Osteoblast (primary cell): ENCODE results near the gene NELFB. TPM values are rescaled to one million over a fixed set of nuclear protein-coding genes. Genes with fewer than 3 reads are reported as not detected.

ENCODE experiments used
- DNase-seq: peaks from one replicate; pipeline ENCODE4 v3.0.0; 2011; ENCODE audit warnings: low spot score, mixed read lengths; ENCODE audit not compliant: insufficient read length; ENCODE audit errors: missing footprints
- H2AFZ ChIP-seq: 2 replicates; pipeline ENCODE4 v1.6.0; 2011; ENCODE audit warnings: mild to moderate bottlenecking, low read length
- H3K27ac ChIP-seq: 2 replicates; pipeline ENCODE4 v1.5.1; 2011; ENCODE audit warnings: mild to moderate bottlenecking, low read depth, low read length, moderate library complexity
- H3K27me3 ChIP-seq: 2 replicates; pipeline ENCODE4 v1.6.0; 2012; ENCODE audit warnings: mild to moderate bottlenecking, control low read depth, inconsistent platforms, low read length, moderate library complexity; ENCODE audit not compliant: insufficient read depth
- H3K36me3 ChIP-seq: 2 replicates; pipeline ENCODE4 v1.5.1; 2011; ENCODE audit warnings: mild to moderate bottlenecking, low read length, control low read depth, moderate library complexity; ENCODE audit not compliant: insufficient read depth
- H3K4me1 ChIP-seq: 2 replicates; pipeline ENCODE4 v1.5.1; 2011; ENCODE audit warnings: mild to moderate bottlenecking, low read length, control low read depth, moderate library complexity; ENCODE audit not compliant: insufficient read depth
- H3K4me2 ChIP-seq: 2 replicates; pipeline ENCODE4 v1.6.0; 2011; ENCODE audit warnings: mild to moderate bottlenecking, low read length; ENCODE audit not compliant: insufficient read depth
- H3K4me3 ChIP-seq: fragments of 200-600 bp; sonication (generic); 3 replicates; pipeline ENCODE4 v1.5.1; 2012; ENCODE audit warnings: mild to moderate bottlenecking, low read length, inconsistent platforms; ENCODE audit not compliant: insufficient read depth
- H3K79me2 ChIP-seq: 2 replicates; pipeline ENCODE4 v1.6.0; 2012; ENCODE audit warnings: mild to moderate bottlenecking, low read length, control low read depth, inconsistent platforms; ENCODE audit not compliant: insufficient read depth
- H3K9me3 ChIP-seq: 2 replicates; pipeline ENCODE4 v1.5.1; 2011; ENCODE audit warnings: low read depth, low read length, control low read depth
- H4K20me1 ChIP-seq: 2 replicates; pipeline ENCODE4 v1.6.0; 2012; ENCODE audit warnings: mild to moderate bottlenecking, low read length, control low read depth; ENCODE audit not compliant: insufficient read depth
- CTCF ChIP-seq: IDR thresholded peaks from 2 replicates; pipeline ENCODE4 v1.5.1; 2011; ENCODE audit warnings: mild to moderate bottlenecking, low read depth, low read length, moderate library complexity; ENCODE audit errors: extremely low read depth
- total RNA-seq: library from RNA; depleted of rRNA; stranded (reverse); fragments of >200 nt; gene quantifications from 2 replicates; pipeline ENCODE4 v1.2.3, GENCODE V29; 2012

Gene NELFB
- total RNA-seq, 1 donor, result 47.4 TPM

DNA sequence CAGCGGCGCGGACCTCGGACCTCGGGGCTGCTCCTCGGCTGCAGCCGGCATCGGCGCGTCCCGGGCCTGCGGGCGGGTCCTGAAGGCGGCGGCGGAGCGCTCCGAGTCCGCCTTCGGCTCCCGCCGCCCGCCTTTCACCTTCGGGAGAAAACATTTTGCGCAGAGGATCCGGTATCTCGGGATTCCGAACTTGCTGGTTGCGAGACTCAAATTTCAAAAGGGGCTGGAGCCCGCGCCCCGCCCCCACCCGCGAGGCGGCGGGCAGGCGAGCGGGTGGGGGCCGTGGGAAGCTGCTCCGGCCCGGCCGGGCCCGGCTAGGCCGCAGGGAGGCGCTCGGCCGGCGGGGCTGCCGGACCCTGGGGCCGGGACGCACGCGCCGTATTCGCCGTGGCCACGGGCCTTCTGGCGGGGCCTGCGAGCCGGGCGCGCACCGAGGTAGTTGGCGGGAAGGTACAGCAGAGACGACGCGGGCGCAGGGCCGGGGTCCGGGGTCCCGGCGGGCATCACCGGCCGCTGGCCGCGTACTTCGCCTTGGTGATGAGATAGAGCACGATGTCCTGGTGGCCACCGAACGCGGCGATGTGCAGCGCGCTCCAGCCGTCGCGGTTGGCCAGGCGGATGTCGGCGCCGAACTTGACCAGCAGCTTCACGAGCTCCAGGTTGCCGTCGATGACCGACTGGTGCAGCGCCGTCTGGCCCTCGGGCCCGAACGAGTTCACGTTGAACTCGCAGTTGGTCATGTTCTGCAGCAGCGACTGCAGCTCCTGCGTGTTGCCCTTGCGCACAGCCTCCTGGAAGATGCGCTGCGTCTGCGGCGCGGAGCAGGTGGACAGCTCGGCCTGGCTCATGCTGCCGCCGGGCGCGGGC lies 46.2 kb downstream of the NELFB start:
- DNase-seq, result no peak
- TF ChIP-seq CTCF, result peak; percentile 5
- peak overlapping the region; percentile 41 for H3K4me3 ChIP-seq
- H3K4me1 ChIP-seq, result peaks cover 8% of the 10 kb centered on the region
- H3K4me2 ChIP-seq, result peak overlapping the region; percentile 56
- H3K79me2 ChIP-seq, result no peaks in the 10 kb centered on the region
- H3K27ac ChIP-seq, result no peak overlapping the region
- H2AFZ ChIP-seq, result peak overlapping the region; percentile 47
- peaks cover 38% of the 10 kb centered on the region for H3K27me3 ChIP-seq
- no peaks in the 10 kb centered on the region for H3K36me3 ChIP-seq
- H3K9me3 ChIP-seq, result no peaks in the 10 kb centered on the region
- H4K20me1 ChIP-seq, result no peaks in the 10 kb centered on the region

DNA sequence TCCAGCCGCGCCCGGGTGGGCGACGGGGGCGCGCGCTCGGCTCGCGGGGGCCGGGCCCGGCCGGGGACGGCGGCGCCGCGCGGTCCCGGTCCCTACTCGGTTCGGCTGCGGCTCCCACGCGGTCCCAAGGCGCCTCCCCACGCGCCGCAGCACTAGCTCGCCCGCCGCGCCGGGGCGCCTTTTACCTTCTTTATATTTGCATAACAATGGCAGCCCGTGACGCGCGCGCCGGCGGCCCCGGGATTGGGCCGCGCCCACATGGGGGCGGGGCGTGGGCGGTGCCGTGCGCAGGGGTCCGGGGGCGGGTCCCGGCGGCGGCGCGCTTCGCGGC lies 47.0 kb downstream of the NELFB start, which contains the start of gene NRARP:
TSS of gene NRARP (minus strand) at position 154 of the 331 bp plus-strand sequence. CDS start 343 bp downstream, outside the sequence.
- Histone ChIP-seq H2AFZ (peak within 1 kb of the TSS; percentile 47), H3K36me3 (no peaks in the 10 kb centered on the region), H3K9me3 (no peaks in the 10 kb centered on the region), H3K4me1 (peaks cover 4% of the 10 kb centered on the region), H3K79me2 (no peaks in the 10 kb centered on the region), H4K20me1 (no peaks in the 10 kb centered on the region), H3K27me3 (peaks cover 33% of the 10 kb centered on the region), H3K4me2 (peak within 1 kb of the TSS; percentile 56), H3K4me3 (peak within 1 kb of the TSS; percentile 46), H3K27ac (no peak within 1 kb of the TSS)
- TF ChIP-seq CTCF, result no peak
- peak; percentile 100 for DNase-seq

DNA sequence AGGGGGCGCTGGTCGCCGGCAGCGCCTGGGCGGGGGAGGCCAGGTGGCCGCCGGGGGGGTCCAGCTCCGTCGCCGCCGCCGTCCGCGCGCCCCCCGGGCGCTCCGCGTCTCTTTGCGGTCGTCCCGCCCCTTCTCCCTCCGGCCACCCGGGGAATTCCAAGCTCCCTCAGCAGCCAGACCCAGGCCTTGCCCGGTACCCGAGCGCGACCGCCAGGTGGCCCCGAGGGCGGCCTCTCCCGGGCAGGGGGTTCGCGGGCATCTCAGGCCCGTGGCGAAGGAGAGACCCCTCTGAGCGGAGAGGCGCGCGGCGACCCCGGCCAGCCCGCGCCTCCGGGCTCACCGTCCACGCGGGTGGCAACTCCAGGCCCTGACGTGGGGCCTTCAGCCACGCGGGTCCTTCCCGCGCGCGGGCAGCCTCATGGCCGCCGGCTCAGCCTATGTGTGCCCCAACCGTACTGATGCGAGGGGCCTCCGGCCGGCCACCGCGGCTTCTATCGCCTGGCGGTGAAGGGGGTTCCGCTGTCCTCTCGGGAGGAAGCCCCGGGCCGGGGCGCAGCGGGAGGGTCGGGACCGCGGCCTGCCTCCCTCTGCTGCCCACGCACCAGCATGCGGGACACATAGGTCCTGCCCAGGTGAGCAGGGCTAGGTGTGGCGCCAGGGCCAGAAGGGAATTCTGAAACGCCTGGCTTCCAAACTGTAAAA lies 47.5 kb downstream of the NELFB start:
- peak; percentile 26 for TF ChIP-seq CTCF
- H3K4me3 ChIP-seq, result peak overlapping the region; percentile 46
- H3K79me2 ChIP-seq, result no peaks in the 10 kb centered on the region
- H3K27ac ChIP-seq, result no peak overlapping the region
- peak overlapping the region; percentile 28 for H3K4me2 ChIP-seq
- peaks cover 32% of the 10 kb centered on the region for H3K27me3 ChIP-seq
- no peaks in the 10 kb centered on the region for H3K36me3 ChIP-seq
- H3K9me3 ChIP-seq, result no peaks in the 10 kb centered on the region
- DNase-seq, result peak; percentile 99
- peaks cover 4% of the 10 kb centered on the region for H3K4me1 ChIP-seq
- no peaks in the 10 kb centered on the region for H4K20me1 ChIP-seq
- no peak overlapping the region for H2AFZ ChIP-seq
